OCI-LY3 (cell line): ENCODE measurements around the gene RGS6.
A peak's percentile ranks its signal among the peaks of the same experiment; 100 is the strongest.

Experiments
- H2AFZ ChIP-seq: fragments of 200-600, 300-600 bp; shearing (Covaris generic); 2 replicates; pipeline ENCODE4 v1.6.0; 2014; ENCODE audit warnings: antibody characterized with exemption, low read depth, low read length
- H3K27ac ChIP-seq: fragments of 200-600, 300-600 bp; sonication (generic); 2 replicates; pipeline ENCODE4 v1.5.1; 2014; ENCODE audit warnings: mild to moderate bottlenecking, low read length, moderate library complexity, mixed read lengths
- H3K27me3 ChIP-seq: fragments of 200-600, 300-600 bp; sonication (generic); 2 replicates; pipeline ENCODE4 v1.6.1; 2014; ENCODE audit warnings: low read depth, low read length, mixed read lengths
- H3K36me3 ChIP-seq: fragments of 200-600, 300-600 bp; sonication (generic); replicated peaks from 2 replicates; pipeline ENCODE3; 2014; ENCODE audit warnings: low read depth, low read length, mixed read lengths
- H3K4me1 ChIP-seq: fragments of 300-600, 200-600 bp; sonication (generic); 2 replicates; pipeline ENCODE4 v1.6.1; 2014; ENCODE audit warnings: low read length, mixed read lengths
- H3K4me2 ChIP-seq: fragments of 200-600, 300-600 bp; sonication (generic); 2 replicates; pipeline ENCODE4 v1.6.1; 2014; ENCODE audit warnings: low read length, mixed read lengths
- H3K4me3 ChIP-seq: fragments of 300-600, 200-600 bp; sonication (generic); 2 replicates; pipeline ENCODE4 v1.5.1; 2014; ENCODE audit warnings: antibody characterized with exemption, mild to moderate bottlenecking, low read length, moderate library complexity
- H3K79me2 ChIP-seq: fragments of 300-600, 200-600 bp; shearing (Covaris generic); 2 replicates; pipeline ENCODE4 v1.6.1; 2014; ENCODE audit warnings: mild to moderate bottlenecking, low read length, mixed read lengths
- H3K9ac ChIP-seq: fragments of 300-600, 200-600 bp; shearing (Covaris generic); 2 replicates; pipeline ENCODE4 v1.6.0; 2014; ENCODE audit warnings: mild to moderate bottlenecking, low read length, moderate library complexity
- H3K9me3 ChIP-seq: fragments of 200-600, 300-600 bp; shearing (Covaris generic); 2 replicates; pipeline ENCODE4 v1.6.1; 2014; ENCODE audit warnings: low read length, mixed read lengths; ENCODE audit not compliant: insufficient read depth
- H4K20me1 ChIP-seq: fragments of 200-600, 300-600 bp; sonication (generic); 2 replicates; pipeline ENCODE4 v1.6.1; 2016; ENCODE audit warnings: low read length, mixed read lengths; ENCODE audit not compliant: insufficient read depth
- CTCF ChIP-seq: fragments of 200-600, 300-600 bp; sonication (generic); IDR thresholded peaks from 2 replicates; pipeline ENCODE4 v1.5.1; 2014; ENCODE audit warnings: antibody characterized with exemption, low read length, low read depth
- EZH2phosphoT487 ChIP-seq: fragments of 200-600 bp; shearing (Covaris generic); IDR thresholded peaks from 2 replicates; pipeline ENCODE4 v1.6.1; 2018; ENCODE audit warnings: antibody characterized with exemption, mixed run types, low read depth

RGS6 gene

GRCh38 chr14:72516936-72517700 is 584.9 kb downstream of the RGS6 start:
- TF ChIP-seq CTCF (peak; percentile 84), EZH2phosphoT487 (no peak)
- Histone ChIP-seq H3K4me2 (peak overlapping the region; percentile 82), H3K9ac (no peak overlapping the region), H4K20me1 (no peaks in the 10 kb centered on the region), H2AFZ (peak overlapping the region; percentile 77; the same call in 1 of the 2 replicates), H3K27ac (no peak overlapping the region), H3K79me2 (no peaks in the 10 kb centered on the region), H3K9me3 (peaks cover 6% of the 10 kb centered on the region; the same call in 1 of the 2 replicates), H3K36me3 (no peaks in the 10 kb centered on the region), H3K4me3 (peak overlapping the region; percentile 63), H3K27me3 (peaks cover 20% of the 10 kb centered on the region), H3K4me1 (peaks cover 50% of the 10 kb centered on the region)

- H3K4me2 ChIP-seq = peak overlapping the region; percentile 82
- H3K4me1 ChIP-seq = peaks cover 53% of the 10 kb centered on the region
Measured at GRCh38 chr14:72517736-72518135, 585.5 kb downstream of the RGS6 start.

GRCh38 chr14:72518809-72519377 is 586.7 kb downstream of the RGS6 start:
- Histone ChIP-seq H3K27ac (peak overlapping the region; percentile 66), H3K4me2 (peak overlapping the region; percentile 73), H3K9ac (peak overlapping the region; percentile 12; the same call in 1 of the 2 replicates), H3K4me3 (peak overlapping the region; percentile 41), H3K27me3 (peaks cover 17% of the 10 kb centered on the region; the same call in 1 of the 2 replicates), H2AFZ (no peak overlapping the region), H4K20me1 (no peaks in the 10 kb centered on the region), H3K36me3 (no peaks in the 10 kb centered on the region), H3K79me2 (no peaks in the 10 kb centered on the region), H3K4me1 (peaks cover 53% of the 10 kb centered on the region), H3K9me3 (peaks cover 6% of the 10 kb centered on the region; the same call in 1 of the 2 replicates)
- TF ChIP-seq CTCF = no peak
- TF ChIP-seq EZH2phosphoT487 = no peak

More at GRCh38 chr14:72517736-72518135, 585.5 kb downstream of the RGS6 start:
- Histone ChIP-seq H3K9me3 (peaks cover 6% of the 10 kb centered on the region; the same call in 1 of the 2 replicates), H3K9ac (no peak overlapping the region), H3K27me3 (peaks cover 16% of the 10 kb centered on the region; the same call in 1 of the 2 replicates), H2AFZ (no peak overlapping the region), H4K20me1 (no peaks in the 10 kb centered on the region), H3K4me3 (peak overlapping the region; percentile 63), H3K79me2 (no peaks in the 10 kb centered on the region), H3K36me3 (no peaks in the 10 kb centered on the region), H3K27ac (no peak overlapping the region)
- TF ChIP-seq EZH2phosphoT487 (no peak), CTCF (no peak)

- H3K4me3 ChIP-seq = no peak overlapping the region
- peaks cover 17% of the 10 kb centered on the region; the same call in 1 of the 2 replicates for H3K27me3 ChIP-seq
- H3K9ac ChIP-seq = no peak overlapping the region
- H4K20me1 ChIP-seq = no peaks in the 10 kb centered on the region
- H3K4me1 ChIP-seq = peaks cover 49% of the 10 kb centered on the region
- H3K9me3 ChIP-seq = peaks cover 6% of the 10 kb centered on the region; the same call in 1 of the 2 replicates
- no peak overlapping the region for H2AFZ ChIP-seq
- no peaks in the 10 kb centered on the region for H3K36me3 ChIP-seq
- 0 out of 2 replicates have a peak overlapping the region, but pooled peaks have one; percentile 66 for H3K27ac ChIP-seq
- H3K4me2 ChIP-seq = peak overlapping the region; percentile 73
- no peaks in the 10 kb centered on the region for H3K79me2 ChIP-seq
- TF ChIP-seq EZH2phosphoT487 (no peak), CTCF (no peak)
Measured at GRCh38 chr14:72519543-72519942, 587.3 kb downstream of the RGS6 start.
